Measurements from ENCODE around the gene DTNA. TPM values are rescaled to one million over a fixed set of nuclear protein-coding genes. Genes with fewer than 3 reads are reported as not detected.

DTNA gene
- total RNA-seq, 1 experiment from 2014 or later: not detected

- Histone ChIP-seq H2AFZ (no peak overlapping the region), H3K9me3 (ENCODE audit: insufficient read depth, low read depth) (no peaks in the 10 kb centered on the region), H3K27me3 (ENCODE audit: insufficient read depth, low read depth) (no peaks in the 10 kb centered on the region), H3K4me2 (no peak overlapping the region), H3K9me2 (ENCODE audit: insufficient read depth) (no peaks in the 10 kb centered on the region), H3K4me1 (replicated peaks; ENCODE audit: insufficient read depth) (no peaks in the 10 kb centered on the region), H3K79me2 (ENCODE audit: low read depth) (no peaks in the 10 kb centered on the region), H4K20me1 (ENCODE audit: insufficient read depth) (no peaks in the 10 kb centered on the region), H3K36me3 (ENCODE audit: low read depth) (no peaks in the 10 kb centered on the region), H3K27ac (no peak overlapping the region), H3F3A (ENCODE audit: insufficient read depth, low read depth) (no peaks in the 10 kb centered on the region), H3K4me3 (no peak overlapping the region)
- ChIA-PET POLR2A (ENCODE audit: unreplicated experiment) (no interaction called here), CTCF (no interaction called here)
- TF ChIP-seq CTCF (conservative IDR thresholded peaks at IDR 0.05) (no peak), EZH2 (IDR thresholded peaks at IDR 0.05; ENCODE audit: low read depth) (no peak)
- BruUV-seq (replicated peaks): no TSS peak
- no peak for DNase-seq
- intact Hi-C loops (cut with micrococcal nuclease; ENCODE audit: unreplicated experiment): no loop called here
Observed at GRCh38 chr18:34870555-34871310, 160.6 kb downstream of the DTNA start.

- H3K9me3 ChIP-seq (ENCODE audit: insufficient read depth, low read depth): no peaks in the 10 kb centered on the region
- DNase-seq: no peak
- BruUV-seq (replicated peaks): no TSS peak
- no peaks in the 10 kb centered on the region for H4K20me1 ChIP-seq (ENCODE audit: insufficient read depth)
- H3K36me3 ChIP-seq (ENCODE audit: low read depth): no peaks in the 10 kb centered on the region
- POLR2A ChIA-PET (ENCODE audit: unreplicated experiment): no interaction called here
- intact Hi-C loops (cut with micrococcal nuclease; ENCODE audit: unreplicated experiment): no loop called here
- no peak for TF ChIP-seq CTCF (conservative IDR thresholded peaks at IDR 0.05)
- TF ChIP-seq EZH2 (IDR thresholded peaks at IDR 0.05; ENCODE audit: low read depth): no peak
- no peaks in the 10 kb centered on the region for H3F3A ChIP-seq (ENCODE audit: insufficient read depth, low read depth)
- CTCF ChIA-PET: no interaction called here
- H3K27me3 ChIP-seq (ENCODE audit: insufficient read depth, low read depth): no peaks in the 10 kb centered on the region
- no peak overlapping the region for H3K4me3 ChIP-seq
- no peaks in the 10 kb centered on the region for H3K79me2 ChIP-seq (ENCODE audit: low read depth)
- H3K27ac ChIP-seq: no peak overlapping the region
- no peak overlapping the region for H2AFZ ChIP-seq
- H3K9me2 ChIP-seq (ENCODE audit: insufficient read depth): no peaks in the 10 kb centered on the region
- no peak overlapping the region for H3K4me2 ChIP-seq
- H3K4me1 ChIP-seq (replicated peaks; ENCODE audit: insufficient read depth): no peaks in the 10 kb centered on the region
Observed at GRCh38 chr18:34871435-34871834, 161.3 kb downstream of the DTNA start.

DNA sequence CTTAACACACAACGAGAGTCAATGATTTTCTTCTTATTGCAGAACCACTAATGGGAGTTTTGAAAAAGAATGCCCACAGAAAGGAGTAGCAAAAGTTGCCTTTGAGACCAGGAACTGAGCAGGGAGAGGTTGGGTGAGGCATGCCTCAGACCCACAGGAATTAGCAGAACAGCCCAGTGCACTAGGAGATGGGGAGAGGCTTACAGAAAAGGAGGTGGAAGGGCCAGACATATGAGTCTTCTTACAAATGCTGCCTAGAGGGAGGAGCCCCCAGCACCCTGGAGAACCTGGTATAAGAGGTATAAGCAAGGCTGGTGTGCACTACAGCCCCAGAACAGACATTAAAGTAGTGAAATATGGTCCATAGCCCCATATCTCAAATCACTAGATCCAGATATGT, 162.0 kb downstream of the DTNA start:
- BruUV-seq (replicated peaks): no TSS peak
- ChIA-PET CTCF (no interaction called here), POLR2A (ENCODE audit: unreplicated experiment) (no interaction called here)

More for the DNA sequence above, 162.0 kb downstream of the DTNA start:
- intact Hi-C loops (cut with micrococcal nuclease; ENCODE audit: unreplicated experiment): no loop called here
- H3K4me3 ChIP-seq: no peak overlapping the region
- no peak overlapping the region for H3K4me2 ChIP-seq
- no peak overlapping the region for H3K27ac ChIP-seq
- H3K4me1 ChIP-seq (replicated peaks; ENCODE audit: insufficient read depth): no peaks in the 10 kb centered on the region
- DNase-seq: no peak
- no peaks in the 10 kb centered on the region for H4K20me1 ChIP-seq (ENCODE audit: insufficient read depth)
- H2AFZ ChIP-seq: no peak overlapping the region
- no peaks in the 10 kb centered on the region for H3K36me3 ChIP-seq (ENCODE audit: low read depth)
- TF ChIP-seq EZH2 (IDR thresholded peaks at IDR 0.05; ENCODE audit: low read depth): no peak
- no peak for TF ChIP-seq CTCF (conservative IDR thresholded peaks at IDR 0.05)
- H3K9me2 ChIP-seq (ENCODE audit: insufficient read depth): no peaks in the 10 kb centered on the region
- H3K79me2 ChIP-seq (ENCODE audit: low read depth): no peaks in the 10 kb centered on the region
- H3K9me3 ChIP-seq (ENCODE audit: insufficient read depth, low read depth): no peaks in the 10 kb centered on the region
- H3K27me3 ChIP-seq (ENCODE audit: insufficient read depth, low read depth): no peaks in the 10 kb centered on the region
- no peaks in the 10 kb centered on the region for H3F3A ChIP-seq (ENCODE audit: insufficient read depth, low read depth)
